Ovary (tissue), 9 donors: Measurements from ENCODE around the gene NCDN. TPM values are rescaled to one million over a fixed set of nuclear protein-coding genes. Genes with fewer than 3 reads are reported as not detected.
"Not testable (repeated sequence)": the region's sequence is repeated elsewhere in the genome, so short reads cannot be mapped to it uniquely, and the experiment has no call there.

Source experiments
- DNase-seq, 5 donors: peaks; one replicate each; pipeline ENCODE4 v3.0.0-alpha.2; 2019 to 2020
- H3K27ac ChIP-seq, 2 donors: fragments of 200-600 bp; one replicate each; pipeline versions ENCODE4 v1.5.1 to v1.8.0; 2019 to 2022
- H3K27me3 ChIP-seq: fragments of 200-600 bp; one replicate; pipeline ENCODE4 v1.8.0; 2022
- H3K36me3 ChIP-seq: fragments of 200-600 bp; sonication (generic); one replicate; pipeline ENCODE4 v1.5.1; 2019
- H3K4me1 ChIP-seq: one replicate; pipeline ENCODE4 v1.8.1; 2013; ENCODE audit warnings: mild to moderate bottlenecking, moderate library complexity; ENCODE audit not compliant: insufficient read depth
- H3K4me3 ChIP-seq: fragments of 200-600 bp; sonication (generic); one replicate; pipeline ENCODE4 v1.5.1; 2017
- H3K9me3 ChIP-seq, 2 donors: fragments of 200-600 bp in 1 of 2; sonication (generic) in 1 of 2; one replicate each; pipeline versions ENCODE4 v1.5.1 to v1.8.1; 2013 to 2019; ENCODE audit warnings: mild to moderate bottlenecking in 1 of 2, moderate library complexity in 1 of 2
- EP300 ChIP-seq: sonication (generic); formaldehyde crosslinking; IDR thresholded peaks from one replicate; pipeline ENCODE4 v1.6.1; 2017; ENCODE audit warnings: antibody characterized with exemption
- POLR2A ChIP-seq: fragments of 450-650 bp; IDR thresholded peaks from one replicate; pipeline ENCODE4 v1.6.1; 2017; ENCODE audit warnings: antibody characterized with exemption, mild to moderate bottlenecking, moderate library complexity
- WGBS, 3 donors: extraction: QIAGEN DNeasy Blood & Tissue Kit in 1 of 3; methylation state at CpG; one replicate each; pipeline versions ENCODE4 v1.1.5 to v1.1.7; 2013 to 2017; 5-methylcytosine and 5-hydroxymethylcytosine counted together
- intact Hi-C, 4 donors: fragments of 100-400 bp; cut with DNase I; formaldehyde crosslinking; loops; one replicate each; pipeline versions ENCODE4 v1.11.0 to v1.15.1; 2022 to 2023
- polyA plus RNA-seq, 2 donors: library from polyadenylated mRNA; stranded (reverse); fragments of 200-250 nt in 1 of 2; fragments of 350-450 nt in 1 of 2; fragmentation: Illumina TruSeq in 1 of 2; extraction: RNeasy Lipid Tissue Mini Kit (QIAGEN cat#74804) in 1 of 2; gene quantifications; one replicate each; pipeline ENCODE4 v1.2.3, GENCODE V29; 2013 to 2014
- total RNA-seq, 7 donors: library from RNA; depleted of rRNA in 2 of 7; stranded (reverse); fragments of >200 nt in 2 of 7; fragmentation: NEBNext Ultra II Directional in 3 of 7; extraction: Animal tissue kit (Norgen Biotek cat#: 25700) in 3 of 7; gene quantifications; one replicate each; pipeline versions ENCODE4 v1.1.0 to v1.2.4, GENCODE V29; 2016 to 2023
- TF ChIP-seq, protein P1 (sequence below), 3 donors: fragments of 450-650 bp in 2 of 3; fragments of 200-600 bp in 1 of 3; IDR thresholded peaks; one replicate each; pipeline versions ENCODE4 v1.5.1 to v1.8.0; 2016 to 2022; ENCODE audit warnings: antibody characterized with exemption in 3 of 3, mild to moderate bottlenecking in 1 of 3
- donor health status: DM: no; HTN: no; CAD: no; lungs with moderate emphysema.
- donor health status: DM: no; HTN: no; CAD: no.
- donor health status: Bipolar disorder and iron deficiency.
- donor health status: DM: yes; HTN: yes; CAD: no.
- donor health status: DM: no; HTN: no; CAD: no.
- donor health status: DM: yes; HTN: yes; CAD: no.

Gene NCDN
- total and polyA plus RNA-seq, 9 donors: 5.9 to 36.2 (median 22.9) TPM

DNA sequence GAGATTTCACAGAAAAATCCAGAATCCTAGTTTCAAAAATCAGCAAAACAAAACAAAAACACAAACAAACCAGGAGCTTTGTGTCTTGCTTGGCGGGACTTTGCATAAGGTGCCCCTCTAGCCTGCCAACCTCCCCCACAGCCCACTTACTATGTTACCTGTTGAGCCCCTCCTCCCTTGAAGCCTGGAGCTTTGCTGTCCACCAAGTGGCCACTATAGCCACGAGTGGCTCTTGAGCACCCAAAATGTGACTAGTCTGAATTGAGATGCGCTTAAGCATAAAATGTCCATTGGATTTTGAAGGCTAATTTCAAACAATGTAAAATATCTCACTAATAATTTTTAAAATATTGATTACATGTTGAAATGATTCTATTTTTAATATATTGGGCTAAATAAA is 27.7 kb downstream of the NCDN start:
- Histone ChIP-seq H3K27me3 (no peaks in the 10 kb centered on the region), H3K4me3 (no peak overlapping the region), H3K27ac (no peak overlapping the region), H3K4me1 (no peaks in the 10 kb centered on the region), H3K36me3 (no peaks in the 10 kb centered on the region), H3K9me3 (no peaks in the 10 kb centered on the region)
- WGBS, 3 donors: 83 to 87% (median 85%) methylated on average over 3 of the region's 3 CpGs
- TF ChIP-seq, protein P1, sequence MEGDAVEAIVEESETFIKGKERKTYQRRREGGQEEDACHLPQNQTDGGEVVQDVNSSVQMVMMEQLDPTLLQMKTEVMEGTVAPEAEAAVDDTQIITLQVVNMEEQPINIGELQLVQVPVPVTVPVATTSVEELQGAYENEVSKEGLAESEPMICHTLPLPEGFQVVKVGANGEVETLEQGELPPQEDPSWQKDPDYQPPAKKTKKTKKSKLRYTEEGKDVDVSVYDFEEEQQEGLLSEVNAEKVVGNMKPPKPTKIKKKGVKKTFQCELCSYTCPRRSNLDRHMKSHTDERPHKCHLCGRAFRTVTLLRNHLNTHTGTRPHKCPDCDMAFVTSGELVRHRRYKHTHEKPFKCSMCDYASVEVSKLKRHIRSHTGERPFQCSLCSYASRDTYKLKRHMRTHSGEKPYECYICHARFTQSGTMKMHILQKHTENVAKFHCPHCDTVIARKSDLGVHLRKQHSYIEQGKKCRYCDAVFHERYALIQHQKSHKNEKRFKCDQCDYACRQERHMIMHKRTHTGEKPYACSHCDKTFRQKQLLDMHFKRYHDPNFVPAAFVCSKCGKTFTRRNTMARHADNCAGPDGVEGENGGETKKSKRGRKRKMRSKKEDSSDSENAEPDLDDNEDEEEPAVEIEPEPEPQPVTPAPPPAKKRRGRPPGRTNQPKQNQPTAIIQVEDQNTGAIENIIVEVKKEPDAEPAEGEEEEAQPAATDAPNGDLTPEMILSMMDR (IDR thresholded peaks at IDR 0.05): no peak
- TF ChIP-seq POLR2A (no peak), EP300 (no peak)
- intact Hi-C loops: no loop called here
- no peak for DNase-seq

DNA sequence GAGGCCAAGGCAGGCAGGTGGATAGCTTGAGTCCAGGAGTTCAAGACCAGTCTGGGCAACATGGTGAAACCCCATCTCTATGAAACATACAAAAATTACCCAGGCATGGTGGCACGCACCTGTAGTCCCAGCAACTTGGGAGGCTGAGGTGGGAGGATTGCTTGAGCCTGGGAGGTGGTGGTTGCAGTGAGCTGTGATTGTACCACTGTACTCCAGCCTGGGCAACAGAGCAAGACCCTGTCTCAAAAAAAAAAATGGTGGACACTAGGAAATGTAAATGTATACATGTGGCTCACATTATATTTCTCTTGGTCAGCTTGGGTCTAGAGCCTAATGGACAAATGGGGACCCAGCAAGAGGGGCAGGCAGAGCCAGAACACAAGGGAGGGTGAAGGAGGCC is 28.2 kb downstream of the NCDN start:
- H3K27me3 ChIP-seq, H3K9me3 ChIP-seq, H3K27ac ChIP-seq, H3K4me3 ChIP-seq, DNase-seq, H3K36me3 ChIP-seq, intact Hi-C loops, H3K4me1 ChIP-seq: not testable (repeated sequence)
- WGBS, 3 donors: 96 to 100% (median 100%) methylated on average over 1 of the region's 1 CpG

DNA sequence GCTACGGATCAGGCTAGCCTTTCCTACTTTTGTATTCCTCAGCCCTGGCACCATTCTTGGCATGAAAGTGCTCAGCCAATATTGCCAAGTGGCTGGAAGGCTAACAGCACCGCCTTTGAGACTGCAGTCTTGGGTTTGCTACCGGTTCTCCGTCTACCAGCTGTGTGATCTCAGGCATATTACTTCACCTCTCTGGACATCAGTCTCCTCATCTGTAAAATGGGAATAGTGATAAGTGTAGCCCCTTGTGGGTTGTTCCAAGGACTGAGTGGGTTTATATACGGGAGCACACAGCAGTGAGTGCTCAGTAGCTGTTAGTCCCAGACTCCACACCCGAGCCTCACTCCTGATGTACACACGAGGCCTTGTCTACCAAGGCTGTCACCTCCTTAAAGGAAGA is 29.2 kb downstream of the NCDN start:
- intact Hi-C loops: no loop called here
- no peaks in the 10 kb centered on the region for H3K9me3 ChIP-seq
- no peaks in the 10 kb centered on the region for H3K4me1 ChIP-seq
- no peaks in the 10 kb centered on the region for H3K36me3 ChIP-seq
- TF ChIP-seq EP300 (no peak), POLR2A (no peak)
- TF ChIP-seq, protein P1 (IDR thresholded peaks at IDR 0.05): no peak
- H3K27ac ChIP-seq: no peak overlapping the region
- no peaks in the 10 kb centered on the region for H3K27me3 ChIP-seq
- WGBS, 3 donors: 89 to 95% (median 90%) methylated on average over 7 of the region's 7 CpGs
- DNase-seq: no peak
- no peak overlapping the region for H3K4me3 ChIP-seq

GRCh38 chr1:35587736-35588135 is 30.1 kb downstream of the NCDN start:
- H3K27me3 ChIP-seq: no peaks in the 10 kb centered on the region
- H3K27ac ChIP-seq: no peak overlapping the region
- TF ChIP-seq EP300: no peak
- no peak for TF ChIP-seq POLR2A
- TF ChIP-seq, protein P1 (IDR thresholded peaks at IDR 0.05): no peak
- no peak overlapping the region for H3K4me3 ChIP-seq
- DNase-seq: no peak
- WGBS, 3 donors: 76 to 83% (median 80%) methylated on average over 6 of the region's 6 CpGs
- H3K9me3 ChIP-seq: no peaks in the 10 kb centered on the region
- H3K4me1 ChIP-seq: no peaks in the 10 kb centered on the region
- no peaks in the 10 kb centered on the region for H3K36me3 ChIP-seq
- intact Hi-C loops: no loop called here

DNA sequence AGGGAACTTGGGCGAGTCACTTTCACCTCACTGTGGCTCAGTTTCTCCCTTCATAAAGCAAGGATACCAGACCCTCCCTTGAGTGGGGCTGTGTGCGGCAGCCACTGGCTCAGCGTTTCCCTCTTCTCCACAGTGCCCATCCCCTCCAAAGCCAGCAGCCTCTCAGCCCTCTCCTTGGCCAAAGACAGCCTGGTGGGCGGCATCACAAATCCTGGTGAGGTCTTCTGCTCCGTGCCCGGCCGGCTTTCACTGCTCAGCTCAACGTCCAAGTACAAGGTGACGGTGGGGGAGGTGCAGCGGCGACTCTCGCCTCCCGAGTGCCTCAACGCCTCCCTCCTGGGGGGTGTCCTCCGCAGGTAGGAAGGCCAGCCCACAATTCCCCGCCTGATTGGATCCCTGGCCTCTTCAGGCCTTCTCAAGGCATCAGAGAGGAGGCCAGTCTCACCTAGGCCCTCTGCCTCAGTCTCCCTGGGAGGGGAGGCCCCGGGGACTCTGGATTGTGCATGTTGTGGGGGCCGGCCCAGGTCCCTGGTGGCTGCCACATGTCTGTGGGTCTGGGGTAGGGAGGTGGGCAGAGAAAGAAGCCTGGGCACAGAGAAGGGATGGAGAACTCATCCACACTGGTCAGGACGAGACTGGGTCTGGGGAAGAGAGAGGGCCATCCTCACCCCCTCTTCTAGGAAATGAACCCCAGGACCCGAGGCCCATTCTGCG is 30.8 kb downstream of the NCDN start:
- WGBS, 3 donors: 74 to 82% (median 77%) methylated on average over 21 of the region's 21 CpGs
- Histone ChIP-seq H3K27me3 (no peaks in the 10 kb centered on the region), H3K4me1 (no peaks in the 10 kb centered on the region), H3K36me3 (no peaks in the 10 kb centered on the region), H3K9me3 (no peaks in the 10 kb centered on the region), H3K4me3 (no peak overlapping the region), H3K27ac (no peak overlapping the region)
- DNase-seq: no peak
- TF ChIP-seq EP300 (no peak), POLR2A (no peak)
- TF ChIP-seq, protein P1 (IDR thresholded peaks at IDR 0.05): no peak
- intact Hi-C loops: no loop called here
